Upper lobe of right lung (tissue), 1 donor: ENCODE measurements around the gene PLEKHA1. TPM values are rescaled to one million over a fixed set of nuclear protein-coding genes. Genes with fewer than 3 reads are reported as not detected.

Source experiments
- ATAC-seq: fragments of 200-7000 bp; cut with Tn5 transposase; one replicate; pipeline ENCODE4 v1.9.1; 2020; ENCODE audit warnings: mild to moderate bottlenecking, moderate library complexity
- DNase-seq: peaks from one replicate; pipeline ENCODE4 v3.0.0-alpha.2; 2020
- H3K27ac ChIP-seq: fragments of 200-600 bp; one replicate; pipeline ENCODE4 v1.8.0; 2022
- H3K27me3 ChIP-seq: fragments of 200-600 bp; one replicate; pipeline ENCODE4 v1.8.0; 2022; ENCODE audit warnings: mild to moderate bottlenecking
- H3K36me3 ChIP-seq: fragments of 200-600 bp; one replicate; pipeline ENCODE4 v1.8.0; 2022
- H3K4me1 ChIP-seq: fragments of 200-600 bp; one replicate; pipeline ENCODE4 v1.8.0; 2022
- H3K4me3 ChIP-seq: fragments of 200-600 bp; one replicate; pipeline ENCODE4 v1.8.0; 2022; ENCODE audit warnings: mild to moderate bottlenecking
- H3K9me3 ChIP-seq: fragments of 200-600 bp; one replicate; pipeline ENCODE4 v1.8.0; 2022
- CTCF ChIP-seq: fragments of 200-600 bp; IDR thresholded peaks from one replicate; pipeline ENCODE4 v1.8.0; 2022; ENCODE audit warnings: antibody characterized with exemption
- intact Hi-C: fragments of 100-400 bp; cut with DNase I; formaldehyde crosslinking; loops from one replicate; pipeline ENCODE4 v1.11.0; 2022
- total RNA-seq: library from RNA; stranded (reverse); fragmentation: NEBNext Ultra II Directional; extraction: Animal tissue kit (Norgen Biotek cat#: 25700); gene quantifications from one replicate; pipeline ENCODE4 v1.2.1, GENCODE V29; 2021
- donor health status: DM: no; HTN: yes; CAD: no; lungs with severe emphysema.

The PLEKHA1 gene
- total RNA-seq, 1 donor from 2014 or later = 59.9 TPM

GRCh38 chr10:122463466-122464249, 89.2 kb downstream of the PLEKHA1 start:
- Histone ChIP-seq H3K9me3 (no peaks in the 10 kb centered on the region), H3K36me3 (no peaks in the 10 kb centered on the region), H3K27me3 (no peaks in the 10 kb centered on the region), H3K4me1 (peaks cover 18% of the 10 kb centered on the region), H3K27ac (no peak overlapping the region), H3K4me3 (peak overlapping the region; percentile 80)
- ATAC-seq (no peak), DNase-seq (no peak)
- TF ChIP-seq CTCF = no peak
- intact Hi-C loops = no loop called here

- peaks cover 21% of the 10 kb centered on the region for H3K4me1 ChIP-seq
- H3K27ac ChIP-seq = no peak overlapping the region
- DNase-seq (no peak), ATAC-seq (no peak)
- no peaks in the 10 kb centered on the region for H3K27me3 ChIP-seq
- no peaks in the 10 kb centered on the region for H3K9me3 ChIP-seq
- intact Hi-C loops = no loop called here
- TF ChIP-seq CTCF = no peak
- H3K4me3 ChIP-seq = no peak overlapping the region
- no peaks in the 10 kb centered on the region for H3K36me3 ChIP-seq
Measured at GRCh38 chr10:122464250-122464510, 89.7 kb downstream of the PLEKHA1 start.

- Histone ChIP-seq H3K4me3 (no peak overlapping the region), H3K9me3 (no peaks in the 10 kb centered on the region), H3K27ac (no peak overlapping the region), H3K27me3 (no peaks in the 10 kb centered on the region), H3K4me1 (peaks cover 24% of the 10 kb centered on the region), H3K36me3 (no peaks in the 10 kb centered on the region)
- intact Hi-C loops = no loop called here
- no peak for DNase-seq
- no peak for ATAC-seq
- no peak for TF ChIP-seq CTCF
Measured at GRCh38 chr10:122464586-122464985, 90.1 kb downstream of the PLEKHA1 start.

- no peak overlapping the region for H3K27ac ChIP-seq
- DNase-seq (no peak), ATAC-seq (no peak)
- no peaks in the 10 kb centered on the region for H3K36me3 ChIP-seq
- no peaks in the 10 kb centered on the region for H3K9me3 ChIP-seq
- no peak overlapping the region for H3K4me3 ChIP-seq
- intact Hi-C loops = no loop called here
- H3K27me3 ChIP-seq = no peaks in the 10 kb centered on the region
- no peak for TF ChIP-seq CTCF
- peaks cover 22% of the 10 kb centered on the region for H3K4me1 ChIP-seq
Measured at GRCh38 chr10:122465401-122466040, 91.0 kb downstream of the PLEKHA1 start.

GRCh38 chr10:122466951-122467381, 92.5 kb downstream of the PLEKHA1 start:
- TF ChIP-seq CTCF = no peak
- no peak for ATAC-seq
- DNase-seq = no peak
- H3K9me3 ChIP-seq = no peaks in the 10 kb centered on the region
- intact Hi-C loops = no loop called here
- H3K4me3 ChIP-seq = no peak overlapping the region
- H3K27me3 ChIP-seq = no peaks in the 10 kb centered on the region
- H3K4me1 ChIP-seq = peaks cover 18% of the 10 kb centered on the region
- H3K36me3 ChIP-seq = no peaks in the 10 kb centered on the region
- H3K27ac ChIP-seq = no peak overlapping the region
